HCT116 (cell line): ENCODE measurements around the gene CDK14. TPM values are rescaled to one million over a fixed set of nuclear protein-coding genes. Genes with fewer than 3 reads are reported as not detected.

Source experiments
- ATAC-seq: fragments of 200-7000 bp; cut with Tn5 transposase; 2 replicates; pipeline ENCODE4 v1.9.1; 2020; ENCODE audit warnings: mild to moderate bottlenecking, moderate library complexity
- BruUV-seq: library from RNA; stranded (reverse); fragments of 400-500 nt; replicated peaks from 2 replicates; lab custom pipeline; 2021; lab: Mats Ljungman, UMichigan
- CTCF ChIA-PET: fragments of 300-600 bp; sonication (Branson Sonifier 250); formaldehyde crosslinking; loops from one replicate; lab custom pipeline; 2021; ENCODE audit warnings: antibody characterized with exemption; lab: Charles Lee
- POLR2A ChIA-PET: fragments of 300-600, 350-600 bp; sonication (Branson Sonifier 250); formaldehyde crosslinking; loops from one replicate; lab custom pipeline; 2021; ENCODE audit warnings: antibody characterized with exemption; lab: Charles Lee
- RAD21 ChIA-PET, 2 experiments: fragments of 300-600 bp; sonication (Branson Sonifier 250); formaldehyde crosslinking; loops; one replicate each; lab custom pipeline; 2023; ENCODE audit warnings: low total read pairs in 2 of 2; ENCODE audit not compliant: uncharacterized antibody in 2 of 2, unreplicated experiment in 2 of 2, low non-redundant PET in 1 of 2; lab: Charles Lee
- DNase-seq: peaks from one replicate; pipeline ENCODE4 v3.0.0-alpha.2; 2010; ENCODE audit warnings: low read depth, low spot score
- H2AFZ ChIP-seq: fragments of 200-600 bp; shearing (Covaris generic), sonication (generic); 2 replicates; pipeline ENCODE4 v1.6.1; 2017; ENCODE audit warnings: low read depth, mixed run types, mixed read lengths, antibody characterized with exemption, low read length; ENCODE audit not compliant: poor library complexity, severe bottlenecking
- H3K27ac ChIP-seq: 2 replicates; pipeline ENCODE4 v1.5.1; 2012; ENCODE audit warnings: low read depth, low read length
- H3K27me3 ChIP-seq: fragments of 200-600 bp; sonication (generic); 2 replicates; pipeline ENCODE4 v1.6.1; 2016; ENCODE audit warnings: mixed run types, low read length, mixed read lengths; ENCODE audit not compliant: insufficient read depth
- H3K36me3 ChIP-seq, 2 experiments: fragments of 200-500 bp in 1 of 2; fragments of 200-600 bp in 1 of 2; sonication (Bioruptor generic) in 1 of 2; sonication (generic) in 1 of 2; 2 replicates each; pipeline versions ENCODE4 v1.5.1 to v1.6.1; 2014 to 2016; ENCODE audit warnings: low read length in 2 of 2, inconsistent platforms in 1 of 2, mixed read lengths in 1 of 2, mixed run types in 1 of 2; ENCODE audit not compliant: insufficient read depth in 2 of 2, control insufficient read depth in 1 of 2
- H3K4me1 ChIP-seq, 2 experiments: fragments of 200-600 bp in 1 of 2; sonication (generic) in 1 of 2; 2 replicates each; pipeline versions ENCODE4 v1.5.1 to v1.6.1; 2012 to 2017; ENCODE audit warnings: low read length in 2 of 2, inconsistent platforms in 1 of 2, mild to moderate bottlenecking in 1 of 2, mixed read lengths in 1 of 2, mixed run types in 1 of 2, moderate library complexity in 1 of 2; ENCODE audit not compliant: insufficient read depth in 2 of 2, control insufficient read depth in 1 of 2
- H3K4me2 ChIP-seq: fragments of 200-600 bp; sonication (generic); 2 replicates; pipeline ENCODE4 v1.6.1; 2017; ENCODE audit warnings: mixed run types, low read length, mixed read lengths
- H3K4me3 ChIP-seq, 2 experiments: fragments of 200-600 bp in 1 of 2; sonication (generic) in 1 of 2; replicated peaks in 1 of 2; 2 replicates each; pipeline ENCODE4 v1.5.1; 2011 to 2016; ENCODE audit warnings: low read length in 2 of 2, control low read depth in 1 of 2, low read depth in 1 of 2, mild to moderate bottlenecking in 1 of 2, mixed read lengths in 1 of 2, mixed run types in 1 of 2
- H3K79me2 ChIP-seq: fragments of 200-600 bp; sonication (generic); 2 replicates; pipeline ENCODE4 v1.6.1; 2017; ENCODE audit warnings: mild to moderate bottlenecking, mixed run types, low read length, moderate library complexity, mixed read lengths; ENCODE audit not compliant: insufficient read depth
- H3K9ac ChIP-seq: fragments of 200-600 bp; sonication (generic); 2 replicates; pipeline ENCODE4 v1.6.1; 2016; ENCODE audit warnings: low read length, mixed read lengths
- H3K9me2 ChIP-seq: fragments of 200-600 bp; sonication (generic), shearing (Covaris generic); 2 replicates; pipeline ENCODE4 v1.6.1; 2017; ENCODE audit warnings: mixed run types, mild to moderate bottlenecking, moderate library complexity; ENCODE audit not compliant: insufficient read depth
- H3K9me3 ChIP-seq, 2 experiments: fragments of 200-500 bp in 1 of 2; fragments of 200-600 bp in 1 of 2; sonication (Bioruptor generic) in 1 of 2; sonication (generic) in 1 of 2; 2 replicates each; pipeline ENCODE4 v1.6.1; 2014 to 2017; ENCODE audit warnings: low read length in 2 of 2, mixed read lengths in 2 of 2, inconsistent platforms in 1 of 2, low read depth in 1 of 2, mild to moderate bottlenecking in 1 of 2, mixed run types in 1 of 2, moderate library complexity in 1 of 2; ENCODE audit not compliant: control insufficient read depth in 1 of 2, insufficient read depth in 1 of 2
- H4K20me1 ChIP-seq: fragments of 200-600 bp; sonication (generic), shearing (Covaris generic); 2 replicates; pipeline ENCODE4 v1.6.1; 2017; ENCODE audit warnings: mixed run types, mild to moderate bottlenecking, moderate library complexity; ENCODE audit not compliant: insufficient read depth
- CBX3 ChIP-seq: IDR thresholded peaks from 2 replicates; pipeline ENCODE4 v1.6.1; 2012; ENCODE audit warnings: low read depth
- CTCF ChIP-seq, 3 experiments: fragments of 200-600 bp in 1 of 3; sonication (generic) in 1 of 3; IDR thresholded peaks in 2 of 3; conservative IDR thresholded peaks in 1 of 3; 2 replicates each; pipeline ENCODE4 v1.5.1; 2012 to 2017; ENCODE audit warnings: low read depth in 2 of 3, low read length in 2 of 3, antibody characterized with exemption in 1 of 3, borderline replicate concordance in 1 of 3, control low read depth in 1 of 3, mild to moderate bottlenecking in 1 of 3, mixed read lengths in 1 of 3, mixed run types in 1 of 3, moderate library complexity in 1 of 3; ENCODE audit not compliant: insufficient read depth in 1 of 3
- EGR1 ChIP-seq: IDR thresholded peaks from 2 replicates; pipeline ENCODE4 v1.6.1; 2012; ENCODE audit warnings: low read depth
- ELF1 ChIP-seq: IDR thresholded peaks from 2 replicates; pipeline ENCODE4 v1.6.1; 2012; ENCODE audit warnings: low read depth, borderline replicate concordance
- EZH2phosphoT487 ChIP-seq: fragments of 200-600 bp; IDR thresholded peaks from 2 replicates; pipeline ENCODE4 v1.6.1; 2018; ENCODE audit warnings: antibody characterized with exemption, borderline replicate concordance
- FOSL1 ChIP-seq: IDR thresholded peaks from 2 replicates; pipeline ENCODE4 v1.6.1; 2012; ENCODE audit warnings: low read depth
- JUND ChIP-seq: IDR thresholded peaks from 2 replicates; pipeline ENCODE4 v1.6.1; 2012
- POLR2AphosphoS5 ChIP-seq: IDR thresholded peaks from 2 replicates; pipeline ENCODE4 v1.6.1; 2011; ENCODE audit warnings: mild to moderate bottlenecking, low read depth, low read length, moderate library complexity
- RAD21 ChIP-seq: IDR thresholded peaks from 2 replicates; pipeline ENCODE4 v1.6.1; 2012; ENCODE audit warnings: low read depth, mild to moderate bottlenecking
- SIN3A ChIP-seq: IDR thresholded peaks from 2 replicates; pipeline ENCODE4 v1.6.1; 2012; ENCODE audit warnings: low read depth
- SP1 ChIP-seq: IDR thresholded peaks from 2 replicates; pipeline ENCODE4 v1.6.1; 2012; ENCODE audit warnings: low read depth
- TCF7L2 ChIP-seq: IDR thresholded peaks from 2 replicates; pipeline ENCODE4 v1.7.0; 2011; ENCODE audit warnings: borderline replicate concordance, inconsistent platforms; ENCODE audit not compliant: insufficient read depth, insufficient read length; ENCODE audit errors: extremely low read depth
- ZBTB33 ChIP-seq: IDR thresholded peaks from 2 replicates; pipeline ENCODE4 v1.6.1; 2011; ENCODE audit warnings: mild to moderate bottlenecking, low read length, moderate library complexity; ENCODE audit not compliant: insufficient replicate concordance; ENCODE audit errors: extremely low read depth
- intact Hi-C: fragments of 100-400 bp; cut with micrococcal nuclease; formaldehyde crosslinking; loops from 2 replicates; pipeline ENCODE4 v1.10.0; 2022
- total RNA-seq: library from RNA; stranded (reverse); gene quantifications from one replicate; pipeline ENCODE4 v1.2.1, GENCODE V29; 2021; ENCODE audit not compliant: unreplicated experiment
- TF ChIP-seq, protein P1 (sequence below): IDR thresholded peaks from 2 replicates; pipeline ENCODE4 v1.6.1; 2012; ENCODE audit warnings: low read depth

The CDK14 gene
- total RNA-seq, 1 experiment from 2014 or later = 10.2 TPM

DNA sequence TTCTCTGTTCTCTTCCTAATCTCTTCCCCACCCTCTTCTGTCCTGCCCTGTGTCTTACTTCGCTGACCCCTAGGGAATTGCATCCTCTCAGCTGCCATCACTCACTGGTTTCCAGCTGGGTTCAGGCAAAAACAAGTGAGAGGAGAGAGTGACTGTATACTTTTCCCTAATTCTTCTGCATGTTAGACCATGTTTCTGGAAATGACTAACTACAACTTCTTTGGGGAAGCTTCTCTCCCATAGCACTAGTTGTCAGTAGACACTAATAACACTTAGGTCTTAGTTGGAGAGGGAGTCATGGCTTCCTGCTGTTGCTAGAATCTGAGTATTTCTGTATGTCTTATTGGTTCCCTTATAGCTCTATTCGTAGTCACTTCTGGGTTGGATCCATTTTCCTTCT is 369.1 kb downstream of the CDK14 start:
- CTCF ChIA-PET = no interaction called here

More for the DNA sequence above, 369.1 kb downstream of the CDK14 start:
- Histone ChIP-seq H3K27ac (no peak overlapping the region), H3K27me3 (no peaks in the 10 kb centered on the region), H3K4me2 (no peak overlapping the region), H3K9me2 (no peaks in the 10 kb centered on the region), H3K4me1 (no peaks in the 10 kb centered on the region), H2AFZ (no peak overlapping the region), H3K9ac (no peak overlapping the region), H3K36me3 (no peaks in the 10 kb centered on the region), H3K79me2 (no peaks in the 10 kb centered on the region), H3K4me3 (no peak overlapping the region), H3K9me3 (no peaks in the 10 kb centered on the region), H4K20me1 (no peaks in the 10 kb centered on the region)
- no TSS peak for BruUV-seq
- POLR2A ChIA-PET = no interaction called here
- RAD21 ChIA-PET = no interaction called here
- DNase-seq (no peak), ATAC-seq (no peak)
- intact Hi-C loops = no loop called here
- TF ChIP-seq FOSL1 (no peak), TCF7L2 (no peak), EZH2phosphoT487 (no peak), RAD21 (no peak), SIN3A (no peak), CBX3 (no peak), SP1 (no peak), ELF1 (no peak), ZBTB33 (no peak), POLR2AphosphoS5 (no peak), EGR1 (no peak), CTCF (IDR thresholded peaks at IDR 0.05 in 2 of 3, conservative IDR thresholded peaks at IDR 0.05 in 1 of 3; ENCODE audit: borderline replicate concordance in 1 of 3, insufficient read depth in 1 of 3, low read depth in 2 of 3, low read length in 2 of 3) (no peak), JUND (no peak)
- TF ChIP-seq, protein P1, sequence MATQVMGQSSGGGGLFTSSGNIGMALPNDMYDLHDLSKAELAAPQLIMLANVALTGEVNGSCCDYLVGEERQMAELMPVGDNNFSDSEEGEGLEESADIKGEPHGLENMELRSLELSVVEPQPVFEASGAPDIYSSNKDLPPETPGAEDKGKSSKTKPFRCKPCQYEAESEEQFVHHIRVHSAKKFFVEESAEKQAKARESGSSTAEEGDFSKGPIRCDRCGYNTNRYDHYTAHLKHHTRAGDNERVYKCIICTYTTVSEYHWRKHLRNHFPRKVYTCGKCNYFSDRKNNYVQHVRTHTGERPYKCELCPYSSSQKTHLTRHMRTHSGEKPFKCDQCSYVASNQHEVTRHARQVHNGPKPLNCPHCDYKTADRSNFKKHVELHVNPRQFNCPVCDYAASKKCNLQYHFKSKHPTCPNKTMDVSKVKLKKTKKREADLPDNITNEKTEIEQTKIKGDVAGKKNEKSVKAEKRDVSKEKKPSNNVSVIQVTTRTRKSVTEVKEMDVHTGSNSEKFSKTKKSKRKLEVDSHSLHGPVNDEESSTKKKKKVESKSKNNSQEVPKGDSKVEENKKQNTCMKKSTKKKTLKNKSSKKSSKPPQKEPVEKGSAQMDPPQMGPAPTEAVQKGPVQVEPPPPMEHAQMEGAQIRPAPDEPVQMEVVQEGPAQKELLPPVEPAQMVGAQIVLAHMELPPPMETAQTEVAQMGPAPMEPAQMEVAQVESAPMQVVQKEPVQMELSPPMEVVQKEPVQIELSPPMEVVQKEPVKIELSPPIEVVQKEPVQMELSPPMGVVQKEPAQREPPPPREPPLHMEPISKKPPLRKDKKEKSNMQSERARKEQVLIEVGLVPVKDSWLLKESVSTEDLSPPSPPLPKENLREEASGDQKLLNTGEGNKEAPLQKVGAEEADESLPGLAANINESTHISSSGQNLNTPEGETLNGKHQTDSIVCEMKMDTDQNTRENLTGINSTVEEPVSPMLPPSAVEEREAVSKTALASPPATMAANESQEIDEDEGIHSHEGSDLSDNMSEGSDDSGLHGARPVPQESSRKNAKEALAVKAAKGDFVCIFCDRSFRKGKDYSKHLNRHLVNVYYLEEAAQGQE = no peak
